ENCODE data around the gene CFAP20DC.

GRCh38 chr3:58794750-58795149 lies 255.1 kb downstream of the CFAP20DC start:
- TF ChIP-seq CTCF (IDR thresholded peaks at IDR 0.05): no peak
- no peak for TF ChIP-seq POLR2A (IDR thresholded peaks at IDR 0.05)
